ENCODE data around the gene BTBD16.

Gene BTBD16

GRCh38 chr10:122387572-122387971 is 116.5 kb downstream of the BTBD16 start:
- no peak overlapping the region for H3K4me3 ChIP-seq (ENCODE audit: low read depth in 1 of 2, low read length in 2 of 2)
- peaks cover 0 to 8% of the 10 kb centered on the region in 2 donors for H3K4me1 ChIP-seq (ENCODE audit: control insufficient read depth in 1 of 2, insufficient read depth in 2 of 2, low read length in 2 of 2)
- H3K27me3 ChIP-seq (ENCODE audit: low read depth, low read length) = no peaks in the 10 kb centered on the region
- H3K27ac ChIP-seq (ENCODE audit: low read length) = no peak overlapping the region
- no peaks in the 10 kb centered on the region for H3K9me3 ChIP-seq (ENCODE audit: control insufficient read depth in 1 of 2, low read length in 2 of 2)
- H3K36me3 ChIP-seq (ENCODE audit: control insufficient read depth in 1 of 2, insufficient read depth in 2 of 2, low read length in 2 of 2) = no peaks in the 10 kb centered on the region

Data from muscle layer of duodenum (tissue), 2 donors.